Measurements from ENCODE around the gene TBX4. TPM values are rescaled to one million over a fixed set of nuclear protein-coding genes. Genes with fewer than 3 reads are reported as not detected.

The TBX4 gene
- total RNA-seq, 4 donors from 2014 or later: not detected

GRCh38 chr17:61469474-61469873 lies 17.3 kb downstream of the TBX4 start:
- Histone ChIP-seq H3K9me3 (no peaks in the 10 kb centered on the region), H3K36me3 (no peaks in the 10 kb centered on the region), H3K4me1 (no peaks in the 10 kb centered on the region), H3K4me3 (no peak overlapping the region), H3K27ac (no peak overlapping the region), H3K27me3 (no peaks in the 10 kb centered on the region)
- TF ChIP-seq, protein P1, sequence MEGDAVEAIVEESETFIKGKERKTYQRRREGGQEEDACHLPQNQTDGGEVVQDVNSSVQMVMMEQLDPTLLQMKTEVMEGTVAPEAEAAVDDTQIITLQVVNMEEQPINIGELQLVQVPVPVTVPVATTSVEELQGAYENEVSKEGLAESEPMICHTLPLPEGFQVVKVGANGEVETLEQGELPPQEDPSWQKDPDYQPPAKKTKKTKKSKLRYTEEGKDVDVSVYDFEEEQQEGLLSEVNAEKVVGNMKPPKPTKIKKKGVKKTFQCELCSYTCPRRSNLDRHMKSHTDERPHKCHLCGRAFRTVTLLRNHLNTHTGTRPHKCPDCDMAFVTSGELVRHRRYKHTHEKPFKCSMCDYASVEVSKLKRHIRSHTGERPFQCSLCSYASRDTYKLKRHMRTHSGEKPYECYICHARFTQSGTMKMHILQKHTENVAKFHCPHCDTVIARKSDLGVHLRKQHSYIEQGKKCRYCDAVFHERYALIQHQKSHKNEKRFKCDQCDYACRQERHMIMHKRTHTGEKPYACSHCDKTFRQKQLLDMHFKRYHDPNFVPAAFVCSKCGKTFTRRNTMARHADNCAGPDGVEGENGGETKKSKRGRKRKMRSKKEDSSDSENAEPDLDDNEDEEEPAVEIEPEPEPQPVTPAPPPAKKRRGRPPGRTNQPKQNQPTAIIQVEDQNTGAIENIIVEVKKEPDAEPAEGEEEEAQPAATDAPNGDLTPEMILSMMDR (IDR thresholded peaks at IDR 0.05): no peak
- TF ChIP-seq POLR2A (IDR thresholded peaks at IDR 0.05): no peak
- DNase-seq: peak in 1 of 2 donors; percentile 8
- intact Hi-C loops (cut with DNase I; ENCODE audit: low total_unique reads): no loop called here

DNA sequence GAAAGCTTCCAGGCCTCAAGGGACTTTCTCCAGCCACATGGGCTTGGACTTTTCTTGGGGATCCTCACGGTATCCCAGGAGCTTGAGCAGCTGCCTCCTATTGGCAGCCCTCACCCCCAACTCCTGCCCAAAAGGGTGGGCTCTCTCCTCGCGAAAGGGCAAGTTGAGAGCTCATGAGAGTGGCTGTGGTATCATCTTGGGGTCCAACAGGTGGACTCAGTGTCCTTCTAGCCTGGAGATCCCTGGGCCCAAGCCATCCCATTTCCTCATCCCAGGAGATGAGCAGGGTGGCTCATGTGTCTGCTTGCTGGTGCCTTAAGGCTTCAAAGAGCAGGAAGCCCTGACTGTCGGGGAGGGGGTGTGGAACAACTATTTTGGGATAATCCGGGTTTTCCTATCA lies 17.7 kb downstream of the TBX4 start:
- no peak overlapping the region for H3K27ac ChIP-seq
- TF ChIP-seq POLR2A (IDR thresholded peaks at IDR 0.05): no peak
- TF ChIP-seq, protein P1 (IDR thresholded peaks at IDR 0.05): no peak
- H3K4me3 ChIP-seq: no peak overlapping the region
- intact Hi-C loops (cut with DNase I; ENCODE audit: low total_unique reads): no loop called here
- no peaks in the 10 kb centered on the region for H3K4me1 ChIP-seq
- H3K27me3 ChIP-seq: no peaks in the 10 kb centered on the region
- H3K36me3 ChIP-seq: no peaks in the 10 kb centered on the region
- peak in 1 of 2 donors; percentile 3 for DNase-seq
- no peaks in the 10 kb centered on the region for H3K9me3 ChIP-seq

GRCh38 chr17:61470530-61471136 lies 18.4 kb downstream of the TBX4 start:
- no peaks in the 10 kb centered on the region for H3K36me3 ChIP-seq
- TF ChIP-seq, protein P1 (IDR thresholded peaks at IDR 0.05): no peak
- no peak for TF ChIP-seq POLR2A (IDR thresholded peaks at IDR 0.05)
- intact Hi-C loops (cut with DNase I; ENCODE audit: low total_unique reads): no loop called here
- H3K4me3 ChIP-seq: no peak overlapping the region
- H3K27ac ChIP-seq: no peak overlapping the region
- H3K9me3 ChIP-seq: no peaks in the 10 kb centered on the region
- DNase-seq: peak in 1 of 2 donors; percentile 4
- no peaks in the 10 kb centered on the region for H3K27me3 ChIP-seq
- H3K4me1 ChIP-seq: no peaks in the 10 kb centered on the region

DNA sequence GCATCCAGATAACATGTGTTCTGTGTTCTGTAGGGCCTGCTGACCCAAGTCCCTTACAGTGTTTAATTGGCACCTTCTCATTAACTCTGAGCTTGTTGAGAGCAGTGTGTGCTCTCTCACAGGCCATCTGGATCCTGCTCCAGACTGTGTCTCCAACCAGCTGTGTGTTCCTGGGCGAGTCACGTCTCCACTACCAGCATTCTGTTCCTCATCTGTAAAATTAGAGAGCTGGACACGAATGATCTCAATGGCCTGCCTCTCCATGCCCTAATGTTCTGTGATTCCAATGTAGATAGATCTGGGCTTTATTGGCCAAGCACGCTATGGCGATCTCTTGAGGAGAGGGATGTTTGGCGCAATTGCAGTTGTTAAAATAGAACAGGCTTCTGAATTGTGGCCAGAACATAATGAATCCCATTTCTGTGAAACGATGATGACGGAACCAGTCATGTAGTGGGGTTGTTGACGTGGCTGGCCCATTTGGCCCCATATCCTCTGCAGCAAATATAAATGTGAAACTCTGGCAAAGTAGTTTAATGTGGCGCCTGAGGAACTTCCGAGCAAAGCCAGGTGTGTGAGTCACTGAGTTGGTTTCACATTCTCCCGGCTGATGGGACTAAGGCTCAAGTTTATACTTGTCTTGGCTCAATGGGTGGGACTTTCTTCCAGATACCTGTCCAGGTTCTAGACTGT lies 22.2 kb downstream of the TBX4 start:
- TF ChIP-seq, protein P1 (IDR thresholded peaks at IDR 0.05): no peak
- TF ChIP-seq POLR2A (IDR thresholded peaks at IDR 0.05): no peak
- H3K9me3 ChIP-seq: no peaks in the 10 kb centered on the region
- intact Hi-C loops (cut with DNase I; ENCODE audit: low total_unique reads): no loop called here
- no peak overlapping the region for H3K4me3 ChIP-seq
- no peaks in the 10 kb centered on the region for H3K27me3 ChIP-seq
- no peaks in the 10 kb centered on the region for H3K4me1 ChIP-seq
- H3K36me3 ChIP-seq: no peaks in the 10 kb centered on the region
- H3K27ac ChIP-seq: no peak overlapping the region
- DNase-seq: peak in 1 of 2 donors; percentile 8

DNA sequence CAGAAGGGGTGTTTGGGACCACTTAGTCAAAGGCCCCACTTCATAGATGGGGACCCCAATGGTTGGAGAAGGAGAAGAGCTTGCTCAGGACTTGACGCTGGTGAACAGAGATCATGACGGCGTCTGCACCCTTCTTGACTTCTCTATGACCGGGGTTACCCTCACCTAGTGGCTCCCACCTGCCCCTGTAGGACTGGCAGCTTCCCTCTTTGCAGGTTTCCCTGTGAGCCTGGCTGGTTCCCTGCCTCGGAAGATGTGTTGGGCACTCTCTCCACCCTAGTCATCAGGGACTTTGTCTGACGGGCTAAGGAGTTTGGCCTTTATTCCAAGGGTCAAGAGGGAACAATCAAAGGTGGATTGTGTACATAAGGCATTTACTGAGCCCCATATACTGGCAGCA lies 22.7 kb downstream of the TBX4 start:
- Histone ChIP-seq H3K4me1 (no peaks in the 10 kb centered on the region), H3K4me3 (no peak overlapping the region), H3K9me3 (no peaks in the 10 kb centered on the region), H3K27ac (no peak overlapping the region), H3K36me3 (no peaks in the 10 kb centered on the region), H3K27me3 (no peaks in the 10 kb centered on the region)
- DNase-seq: peak in 1 of 2 donors; percentile 3
- intact Hi-C loops (cut with DNase I; ENCODE audit: low total_unique reads): no loop called here
- TF ChIP-seq, protein P1 (IDR thresholded peaks at IDR 0.05): no peak
- TF ChIP-seq POLR2A (IDR thresholded peaks at IDR 0.05): no peak
